Measurements from ENCODE around the gene BNIP5.

GRCh38 chr6:36313649-36313936, 23.1 kb downstream of the BNIP5 start:
- TF ChIP-seq, protein P1, sequence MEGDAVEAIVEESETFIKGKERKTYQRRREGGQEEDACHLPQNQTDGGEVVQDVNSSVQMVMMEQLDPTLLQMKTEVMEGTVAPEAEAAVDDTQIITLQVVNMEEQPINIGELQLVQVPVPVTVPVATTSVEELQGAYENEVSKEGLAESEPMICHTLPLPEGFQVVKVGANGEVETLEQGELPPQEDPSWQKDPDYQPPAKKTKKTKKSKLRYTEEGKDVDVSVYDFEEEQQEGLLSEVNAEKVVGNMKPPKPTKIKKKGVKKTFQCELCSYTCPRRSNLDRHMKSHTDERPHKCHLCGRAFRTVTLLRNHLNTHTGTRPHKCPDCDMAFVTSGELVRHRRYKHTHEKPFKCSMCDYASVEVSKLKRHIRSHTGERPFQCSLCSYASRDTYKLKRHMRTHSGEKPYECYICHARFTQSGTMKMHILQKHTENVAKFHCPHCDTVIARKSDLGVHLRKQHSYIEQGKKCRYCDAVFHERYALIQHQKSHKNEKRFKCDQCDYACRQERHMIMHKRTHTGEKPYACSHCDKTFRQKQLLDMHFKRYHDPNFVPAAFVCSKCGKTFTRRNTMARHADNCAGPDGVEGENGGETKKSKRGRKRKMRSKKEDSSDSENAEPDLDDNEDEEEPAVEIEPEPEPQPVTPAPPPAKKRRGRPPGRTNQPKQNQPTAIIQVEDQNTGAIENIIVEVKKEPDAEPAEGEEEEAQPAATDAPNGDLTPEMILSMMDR (conservative IDR thresholded peaks at IDR 0.05; ENCODE audit: low read length) = no peak
- TF ChIP-seq EZH2phosphoT487 (IDR thresholded peaks at IDR 0.05; ENCODE audit: borderline replicate concordance, low read depth, low read length) = no peak
